ENCODE data around the gene DGCR2.
"Not testable (repeated sequence)": the region's sequence is repeated elsewhere in the genome, so short reads cannot be mapped to it uniquely, and the experiment has no call there.

The DGCR2 gene

DNA sequence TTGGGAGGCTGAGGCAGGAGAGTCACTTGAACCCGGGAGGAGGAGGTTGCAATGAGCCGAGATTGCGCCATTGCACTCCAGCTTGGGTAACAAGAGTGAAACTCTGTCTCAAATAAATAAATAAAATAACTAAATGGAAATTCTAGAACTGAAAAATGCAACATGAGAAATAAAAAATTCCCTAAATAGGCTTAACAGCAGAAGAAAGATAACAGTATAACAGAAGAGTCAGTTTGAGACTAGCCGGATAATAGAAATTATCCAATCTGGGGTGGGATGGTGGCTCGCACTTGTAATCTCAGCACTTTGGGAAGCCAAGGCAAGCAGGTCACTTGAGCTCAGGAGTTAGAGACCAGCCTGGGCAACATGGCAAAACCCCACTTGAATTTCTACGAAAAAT is 42.2 kb upstream of the DGCR2 start:
- TF ChIP-seq, protein P1, sequence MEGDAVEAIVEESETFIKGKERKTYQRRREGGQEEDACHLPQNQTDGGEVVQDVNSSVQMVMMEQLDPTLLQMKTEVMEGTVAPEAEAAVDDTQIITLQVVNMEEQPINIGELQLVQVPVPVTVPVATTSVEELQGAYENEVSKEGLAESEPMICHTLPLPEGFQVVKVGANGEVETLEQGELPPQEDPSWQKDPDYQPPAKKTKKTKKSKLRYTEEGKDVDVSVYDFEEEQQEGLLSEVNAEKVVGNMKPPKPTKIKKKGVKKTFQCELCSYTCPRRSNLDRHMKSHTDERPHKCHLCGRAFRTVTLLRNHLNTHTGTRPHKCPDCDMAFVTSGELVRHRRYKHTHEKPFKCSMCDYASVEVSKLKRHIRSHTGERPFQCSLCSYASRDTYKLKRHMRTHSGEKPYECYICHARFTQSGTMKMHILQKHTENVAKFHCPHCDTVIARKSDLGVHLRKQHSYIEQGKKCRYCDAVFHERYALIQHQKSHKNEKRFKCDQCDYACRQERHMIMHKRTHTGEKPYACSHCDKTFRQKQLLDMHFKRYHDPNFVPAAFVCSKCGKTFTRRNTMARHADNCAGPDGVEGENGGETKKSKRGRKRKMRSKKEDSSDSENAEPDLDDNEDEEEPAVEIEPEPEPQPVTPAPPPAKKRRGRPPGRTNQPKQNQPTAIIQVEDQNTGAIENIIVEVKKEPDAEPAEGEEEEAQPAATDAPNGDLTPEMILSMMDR (IDR thresholded peaks at IDR 0.05; ENCODE audit: low read depth, low read length, missing control alignments) = no peak
- no peak overlapping the region for H3K4me3 ChIP-seq (ENCODE audit: low read depth, low read length)
- DNase-seq (ENCODE audit: low read depth) = no peak

DNA sequence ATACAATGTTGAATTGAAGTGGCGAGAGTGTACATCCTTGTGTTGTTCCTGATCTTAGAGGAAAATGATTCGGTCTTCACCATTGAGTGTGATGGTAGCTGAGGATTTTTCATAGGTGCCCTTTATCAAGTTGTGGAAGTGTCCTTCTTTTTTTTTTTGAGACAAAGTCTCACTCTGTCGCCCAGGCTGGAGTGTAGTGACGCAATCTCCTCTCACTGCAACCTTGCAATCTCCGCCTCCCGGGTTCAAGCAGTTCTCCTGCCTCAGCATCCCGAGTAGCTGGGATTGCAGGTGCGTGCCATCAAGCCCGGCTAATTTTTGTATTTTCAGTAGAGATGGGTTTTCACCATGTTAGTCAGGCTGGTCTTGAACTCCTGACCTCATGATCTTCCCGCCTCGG is 36.4 kb upstream of the DGCR2 start:
- DNase-seq (ENCODE audit: low read depth); H3K4me3 ChIP-seq (ENCODE audit: low read depth, low read length): not testable (repeated sequence)

DNA sequence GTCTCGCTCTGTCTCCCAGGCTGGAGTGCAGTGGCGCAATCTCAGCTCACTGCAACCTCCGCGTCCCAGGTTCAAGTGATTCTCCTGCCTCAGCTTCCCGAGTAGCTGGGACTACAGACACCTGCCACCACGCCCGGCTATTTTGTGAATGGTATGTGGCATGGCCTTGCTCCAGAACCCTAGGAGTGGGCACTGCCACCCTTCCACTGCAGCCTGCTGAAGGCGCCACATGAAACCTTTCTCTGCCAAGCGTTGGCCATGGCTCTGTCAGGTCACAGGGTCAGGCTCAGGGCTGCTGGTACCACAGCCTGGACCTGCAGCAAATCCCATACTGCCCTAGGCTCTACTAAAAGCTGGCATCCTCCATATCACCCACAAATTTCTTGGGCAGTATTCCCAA is 33.9 kb upstream of the DGCR2 start:
- not testable (repeated sequence) for DNase-seq (ENCODE audit: low read depth); H3K4me3 ChIP-seq (ENCODE audit: low read depth, low read length)

DNA sequence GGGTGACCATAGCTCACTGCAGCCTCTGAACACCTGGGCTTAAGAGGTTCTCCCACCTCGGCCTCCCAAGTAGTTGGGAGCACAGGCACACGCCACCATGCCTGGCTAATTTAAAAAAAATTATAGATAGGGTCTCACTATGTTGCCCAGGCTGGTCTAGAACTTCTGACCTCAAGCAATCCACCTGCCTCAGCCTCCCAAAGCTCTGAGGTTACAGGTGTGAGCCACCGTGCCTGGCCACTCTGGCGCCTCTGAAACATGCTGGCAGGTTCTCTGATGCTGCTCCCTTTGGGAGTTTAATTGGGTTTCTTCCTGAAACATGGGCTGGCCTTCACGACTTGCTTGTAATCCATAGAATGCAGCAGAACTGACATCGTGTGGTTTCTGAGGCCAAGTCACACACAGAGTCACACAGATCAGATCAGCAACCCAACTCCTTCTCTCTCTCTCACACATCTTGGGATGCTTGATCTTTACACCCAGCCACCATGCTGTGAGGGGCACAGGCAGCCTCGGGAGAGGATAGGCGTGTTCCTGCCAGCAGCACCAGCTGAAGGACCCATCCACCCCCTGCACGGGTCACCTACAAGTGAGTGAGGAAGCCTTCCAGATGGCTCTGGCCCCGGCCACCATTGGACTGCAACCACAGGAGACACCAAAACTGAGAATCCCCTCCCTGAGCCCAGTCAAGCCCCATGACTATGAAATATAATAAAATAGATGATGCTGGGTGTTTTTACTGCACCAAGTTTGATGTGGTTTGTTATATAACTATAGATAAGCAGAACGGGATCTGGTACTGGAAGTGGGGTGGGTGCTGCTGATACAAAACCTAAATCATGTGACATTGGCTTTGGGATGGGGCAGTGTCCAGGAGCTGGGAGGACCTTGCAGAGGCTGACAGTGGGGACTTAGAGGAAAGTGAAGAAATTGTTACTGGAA is 31.0 kb upstream of the DGCR2 start:
- H3K4me3 ChIP-seq (ENCODE audit: low read depth, low read length) = no peak overlapping the region
- TF ChIP-seq, protein P1 (IDR thresholded peaks at IDR 0.05; ENCODE audit: low read depth, low read length, missing control alignments) = no peak
- DNase-seq (ENCODE audit: low read depth) = no peak

DNA sequence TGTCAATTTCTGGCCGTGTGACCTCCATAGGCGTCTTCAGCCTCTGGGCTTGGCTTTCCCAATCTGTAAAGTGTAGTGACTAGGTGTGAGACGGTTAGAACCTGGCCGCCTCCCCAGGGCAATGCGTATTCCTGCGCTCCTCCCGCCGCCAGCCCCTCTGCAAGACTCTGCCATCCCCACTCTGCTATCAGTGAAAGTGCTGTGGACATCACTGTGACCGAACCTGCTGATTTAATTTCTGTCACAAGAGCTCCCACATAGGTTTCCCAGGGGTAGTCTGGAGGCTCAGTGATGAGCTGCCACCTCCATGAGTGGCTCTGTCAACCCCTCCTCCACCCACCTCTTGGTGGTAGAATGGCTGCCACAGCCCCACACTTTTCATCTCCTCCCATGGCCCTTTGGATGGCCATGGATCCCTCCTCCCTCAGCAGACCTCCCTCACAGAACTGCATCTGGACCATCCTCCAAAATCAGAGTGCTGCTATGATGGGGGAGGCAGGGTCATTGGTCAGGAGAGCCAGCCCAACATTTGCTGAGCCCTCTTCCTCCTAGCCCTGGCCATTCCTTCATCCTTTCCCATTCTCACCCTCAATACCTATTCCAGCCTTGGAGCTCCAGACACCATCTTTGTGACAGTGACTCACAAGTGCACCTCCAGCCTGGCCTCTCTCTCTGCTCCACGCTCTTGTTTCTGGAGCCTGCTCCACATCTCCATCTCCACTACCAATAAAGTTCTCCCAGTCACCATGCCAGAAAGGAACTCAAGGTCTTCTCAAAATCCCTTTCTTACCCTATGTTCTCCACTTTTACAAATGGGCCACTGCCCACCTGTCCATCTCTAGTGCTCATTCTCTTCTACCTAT is 29.3 kb upstream of the DGCR2 start:
- TF ChIP-seq, protein P1 (IDR thresholded peaks at IDR 0.05; ENCODE audit: low read depth, low read length, missing control alignments) = no peak
- DNase-seq (ENCODE audit: low read depth) = no peak

DNA sequence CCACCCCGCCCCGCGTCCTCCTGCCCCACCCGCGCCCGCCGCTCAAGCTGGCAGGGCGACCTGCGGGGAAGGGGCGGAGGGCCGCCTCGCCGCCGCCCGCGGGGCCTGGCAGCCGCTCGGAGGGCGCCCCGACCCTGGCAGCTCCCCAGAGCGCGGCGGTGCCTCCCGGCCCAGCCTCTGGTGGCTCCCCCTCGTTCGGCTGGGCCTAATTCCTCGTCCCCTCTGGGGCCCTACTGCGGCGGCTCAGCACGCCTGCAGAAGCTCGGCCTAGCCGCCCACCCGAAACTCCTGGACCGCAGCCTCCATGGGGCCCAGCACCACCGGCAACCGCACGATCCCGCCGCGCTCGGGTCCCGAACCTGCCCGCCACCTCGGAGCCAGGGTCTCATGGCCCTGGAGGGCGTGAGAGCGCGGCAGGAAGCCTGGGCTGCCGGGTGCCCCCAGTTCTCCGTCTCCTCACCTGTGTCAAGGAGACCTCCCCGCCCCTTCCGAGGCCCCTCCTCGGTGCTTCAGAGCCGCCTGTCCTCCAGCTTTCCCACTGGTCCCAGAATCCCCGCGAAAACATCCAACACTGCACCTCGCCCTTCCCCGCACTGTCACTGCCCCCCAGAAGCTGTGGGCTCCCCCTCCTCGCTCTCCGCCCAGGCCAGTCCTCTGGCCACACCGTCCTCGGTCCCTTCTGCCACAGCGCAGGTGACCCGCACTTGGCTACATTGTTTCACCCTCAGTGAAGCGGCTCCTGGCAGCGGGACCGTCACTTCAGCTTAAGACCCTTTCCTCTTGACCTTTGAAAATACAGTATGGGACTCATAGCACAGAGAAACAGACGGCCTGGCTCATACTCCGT is 28.5 kb upstream of the DGCR2 start:
- DNase-seq (ENCODE audit: low read depth) = no peak
- no peak overlapping the region for H3K4me3 ChIP-seq (ENCODE audit: low read depth, low read length)
- TF ChIP-seq, protein P1 (IDR thresholded peaks at IDR 0.05; ENCODE audit: low read depth, low read length, missing control alignments) = no peak

More for the DNA sequence above, 29.3 kb upstream of the DGCR2 start:
- H3K4me3 ChIP-seq (ENCODE audit: low read depth, low read length) = no peak overlapping the region

DNA sequence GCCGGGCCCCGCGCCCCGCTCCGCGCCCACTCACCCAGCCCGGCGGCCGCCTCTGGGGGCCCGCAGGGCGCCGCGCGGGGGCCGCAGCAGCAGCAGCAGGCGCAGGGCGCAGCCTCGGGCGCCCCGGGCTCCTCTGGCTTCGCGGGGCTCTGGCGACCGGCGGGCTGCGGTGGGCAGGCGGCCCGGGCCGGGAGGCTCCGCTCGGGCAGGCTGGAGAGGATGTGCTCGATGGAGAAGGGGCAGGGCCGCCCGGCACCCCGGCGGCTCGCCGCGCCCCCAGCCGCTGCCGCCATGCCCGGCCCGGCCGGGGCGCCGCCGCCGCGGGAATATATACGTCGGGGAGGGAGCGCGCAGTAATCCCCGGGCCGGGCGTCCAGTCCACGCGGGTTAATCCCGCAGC is 27.8 kb upstream of the DGCR2 start, which contains the start of gene GSC2:
GSC2 (minus strand) TSS at position 302 of the 400 bp plus-strand sequence; CDS start at position 293, 9 bp downstream.
- TF ChIP-seq, protein P1 (IDR thresholded peaks at IDR 0.05; ENCODE audit: low read depth, low read length, missing control alignments) = no peak
- peak within 1 kb of the TSS; percentile 25; the same call in 1 of the 2 replicates for H3K4me3 ChIP-seq (ENCODE audit: low read depth, low read length)
- DNase-seq (ENCODE audit: low read depth) = no peak

Data from GM12864 (cell line).